Measurements from ENCODE around the gene BMP7.

Gene BMP7

GRCh38 chr20:57236813-57237584 is 29.4 kb downstream of the BMP7 start:
- H3K4me3 ChIP-seq (ENCODE audit: low read length) = no peak overlapping the region
- DNase-seq (ENCODE audit: low read depth) = no peak
- no peak for TF ChIP-seq CTCF (conservative IDR thresholded peaks at IDR 0.05; ENCODE audit: low read depth, low read length)

- no peak for DNase-seq (ENCODE audit: low read depth)
- TF ChIP-seq CTCF (conservative IDR thresholded peaks at IDR 0.05; ENCODE audit: low read depth, low read length) = no peak
- H3K4me3 ChIP-seq (ENCODE audit: low read length) = no peak overlapping the region
These were observed 31.7 kb downstream of the BMP7 start for GRCh38 chr20:57234556-57235251.

- no peak for DNase-seq (ENCODE audit: low read depth)
- TF ChIP-seq CTCF (conservative IDR thresholded peaks at IDR 0.05; ENCODE audit: low read depth, low read length) = no peak
- no peak overlapping the region for H3K4me3 ChIP-seq (ENCODE audit: low read length)
These were observed 34.5 kb downstream of the BMP7 start for GRCh38 chr20:57231951-57232428.

GRCh38 chr20:57231161-57231560 is 35.3 kb downstream of the BMP7 start:
- TF ChIP-seq CTCF (conservative IDR thresholded peaks at IDR 0.05; ENCODE audit: low read depth, low read length) = no peak
- no peak for DNase-seq (ENCODE audit: low read depth)
- no peak overlapping the region for H3K4me3 ChIP-seq (ENCODE audit: low read length)

GRCh38 chr20:57230247-57230646 is 36.2 kb downstream of the BMP7 start:
- DNase-seq (ENCODE audit: low read depth) = no peak
- no peak overlapping the region for H3K4me3 ChIP-seq (ENCODE audit: low read length)
- TF ChIP-seq CTCF (conservative IDR thresholded peaks at IDR 0.05; ENCODE audit: low read depth, low read length) = no peak

- no peak for DNase-seq (ENCODE audit: low read depth)
These were observed 37.0 kb downstream of the BMP7 start for GRCh38 chr20:57229490-57229889.

More at GRCh38 chr20:57229490-57229889, 37.0 kb downstream of the BMP7 start:
- H3K4me3 ChIP-seq (ENCODE audit: low read length) = no peak overlapping the region
- TF ChIP-seq CTCF (conservative IDR thresholded peaks at IDR 0.05; ENCODE audit: low read depth, low read length) = no peak

Measured in retinal pigment epithelial cell (primary cell).